Liver (tissue), 9 donors: Measurements from ENCODE around the gene AHNAK2. TPM values are rescaled to one million over a fixed set of nuclear protein-coding genes. Genes with fewer than 3 reads are reported as not detected.

Experiments
- DNase-seq: peaks from one replicate; pipeline ENCODE4 v3.0.0-alpha.2; 2017; ENCODE audit warnings: low spot score
- H3K27ac ChIP-seq, 2 donors: one replicate each; pipeline ENCODE4 v1.7.0; 2013; ENCODE audit warnings: inconsistent platforms in 2 of 2, low read length in 2 of 2, control low read depth in 1 of 2, low read depth in 1 of 2, mild to moderate bottlenecking in 1 of 2
- H3K27me3 ChIP-seq, 4 donors: one replicate each; pipeline versions ENCODE4 v1.6.1 to v1.7.0; 2013; ENCODE audit warnings: low read length in 3 of 4, inconsistent platforms in 1 of 4, mild to moderate bottlenecking in 1 of 4, moderate library complexity in 1 of 4; ENCODE audit not compliant: control insufficient read depth in 4 of 4, insufficient read depth in 4 of 4
- H3K36me3 ChIP-seq, 4 donors: one replicate each; pipeline versions ENCODE4 v1.6.1 to v1.7.0; 2013; ENCODE audit warnings: low read length in 3 of 4, mild to moderate bottlenecking in 3 of 4, low read depth in 1 of 4, moderate library complexity in 1 of 4; ENCODE audit not compliant: control insufficient read depth in 4 of 4, insufficient read depth in 3 of 4
- H3K4me1 ChIP-seq, 4 donors: one replicate each; pipeline versions ENCODE4 v1.6.1 to v1.7.0; 2013; ENCODE audit warnings: low read length in 3 of 4, mild to moderate bottlenecking in 3 of 4, moderate library complexity in 1 of 4; ENCODE audit not compliant: control insufficient read depth in 4 of 4, insufficient read depth in 4 of 4
- H3K4me3 ChIP-seq, 3 donors: one replicate each; pipeline versions ENCODE4 v1.6.1 to v1.7.0; 2013; ENCODE audit warnings: low read length in 3 of 3, control low read depth in 1 of 3, low read depth in 1 of 3, mild to moderate bottlenecking in 1 of 3
- H3K9ac ChIP-seq, 2 donors: one replicate each; pipeline ENCODE4 v1.7.0; 2013; ENCODE audit warnings: low read length in 2 of 2, mild to moderate bottlenecking in 2 of 2, moderate library complexity in 2 of 2, control low read depth in 1 of 2, low read depth in 1 of 2
- H3K9me3 ChIP-seq, 4 donors: one replicate each; pipeline versions ENCODE4 v1.6.1 to v1.7.0; 2013; ENCODE audit warnings: low read length in 3 of 4; ENCODE audit not compliant: control insufficient read depth in 4 of 4
- ATF3 ChIP-seq: IDR thresholded peaks from 2 replicates; pipeline ENCODE4 v1.6.1; 2016; ENCODE audit warnings: antibody characterized with exemption
- CTCF ChIP-seq: fragments of 150-350 bp; IDR thresholded peaks from 2 replicates; pipeline ENCODE4 v1.5.1; 2017; ENCODE audit warnings: improper control_type of control experiment, low read depth, low read length; ENCODE audit not compliant: missing input control
- EGR1 ChIP-seq, 2 donors: IDR thresholded peaks; 2 replicates each; pipeline ENCODE4 v1.6.1; 2016 to 2018; ENCODE audit warnings: antibody characterized with exemption in 2 of 2, low read depth in 2 of 2
- FOXA1 ChIP-seq: IDR thresholded peaks from 2 replicates; pipeline ENCODE4 v1.6.1; 2016; ENCODE audit warnings: antibody characterized with exemption
- FOXA2 ChIP-seq: IDR thresholded peaks from 2 replicates; pipeline ENCODE4 v1.6.1; 2016; ENCODE audit warnings: antibody characterized with exemption
- GABPA ChIP-seq, 2 donors: IDR thresholded peaks in 1 of 2; conservative IDR thresholded peaks in 1 of 2; 2 replicates each; pipeline ENCODE4 v1.6.1; 2016; ENCODE audit warnings: antibody characterized with exemption in 2 of 2, mild to moderate bottlenecking in 1 of 2, moderate library complexity in 1 of 2
- HNF4A ChIP-seq, 2 donors: conservative IDR thresholded peaks; 2 replicates each; pipeline ENCODE4 v1.6.1; 2016; ENCODE audit warnings: antibody characterized with exemption in 2 of 2, mild to moderate bottlenecking in 2 of 2
- HNF4G ChIP-seq: IDR thresholded peaks from 2 replicates; pipeline ENCODE4 v1.6.1; 2016; ENCODE audit warnings: antibody characterized with exemption
- JUND ChIP-seq, 2 donors: IDR thresholded peaks; 2 replicates each; pipeline ENCODE4 v1.6.1; 2016; ENCODE audit warnings: antibody characterized with exemption in 2 of 2
- MAX ChIP-seq: IDR thresholded peaks from 2 replicates; pipeline ENCODE4 v1.6.1; 2016; ENCODE audit warnings: antibody characterized with exemption
- NR2F2 ChIP-seq: IDR thresholded peaks from 2 replicates; pipeline ENCODE4 v1.6.1; 2016; ENCODE audit warnings: antibody characterized with exemption
- RAD21 ChIP-seq, 2 donors: IDR thresholded peaks; 2 replicates each; pipeline ENCODE4 v1.6.1; 2016; ENCODE audit warnings: antibody characterized with exemption in 2 of 2, mild to moderate bottlenecking in 2 of 2
- REST ChIP-seq: IDR thresholded peaks from 2 replicates; pipeline ENCODE4 v1.6.1; 2016; ENCODE audit warnings: antibody characterized with exemption, mild to moderate bottlenecking
- RXRA ChIP-seq, 2 donors: IDR thresholded peaks; 2 replicates each; pipeline ENCODE4 v1.6.1; 2017 to 2018; ENCODE audit warnings: antibody characterized with exemption in 2 of 2, mild to moderate bottlenecking in 1 of 2
- SP1 ChIP-seq: IDR thresholded peaks from 2 replicates; pipeline ENCODE4 v1.6.1; 2018; ENCODE audit warnings: antibody characterized with exemption, mild to moderate bottlenecking
- TAF1 ChIP-seq: conservative IDR thresholded peaks from 2 replicates; pipeline ENCODE4 v1.6.1; 2016; ENCODE audit warnings: antibody characterized with exemption, mild to moderate bottlenecking
- YY1 ChIP-seq: IDR thresholded peaks from 2 replicates; pipeline ENCODE4 v1.6.1; 2016; ENCODE audit warnings: antibody characterized with exemption, mild to moderate bottlenecking
- ZBTB33 ChIP-seq: IDR thresholded peaks from 2 replicates; pipeline ENCODE4 v1.6.1; 2016; ENCODE audit warnings: antibody characterized with exemption
- WGBS: extraction: QIAGEN DNeasy Blood & Tissue Kit; methylation state at CpG from one replicate; pipeline ENCODE4 v1.1.7; 2013; 5-methylcytosine and 5-hydroxymethylcytosine counted together
- polyA plus RNA-seq, 2 donors: library from polyadenylated mRNA; stranded (reverse) in 1 of 2; unstranded in 1 of 2; fragments of 200-250 nt in 1 of 2; fragments of >200 nt in 1 of 2; fragmentation: Nextera tagmentation in 1 of 2; extraction: Ambion mirVana in 1 of 2; gene quantifications; one replicate each; pipeline versions ENCODE4 v1.2.1 to v1.2.3, GENCODE V29; 2013 to 2015
- total RNA-seq, 2 donors: library from RNA; depleted of rRNA; stranded (reverse); fragments of >200 nt; gene quantifications; one replicate each; pipeline ENCODE4 v1.2.3, GENCODE V29; 2014
- donor health status: healthy.
- donor health status: healthy.
- donor health status: healthy.
- donor health status: healthy.
- donor health status: healthy.

AHNAK2 gene
- total and polyA plus RNA-seq, 4 donors, result 0.05 to 2.6 (median 1.2) TPM

GRCh38 chr14:105011312-105011990 is 33.3 kb upstream of the AHNAK2 start:
- no peak overlapping the region for H3K27ac ChIP-seq
- no peaks in the 10 kb centered on the region for H3K4me1 ChIP-seq
- TF ChIP-seq YY1 (no peak), MAX (no peak), HNF4G (no peak)
- peaks cover 0 to 17% (median under 1%) of the 10 kb centered on the region in 4 donors for H3K36me3 ChIP-seq
- 92% methylated on average over 29 of the region's 29 CpGs for WGBS
- no peak overlapping the region for H3K9ac ChIP-seq
- no peak for DNase-seq
- no peaks in the 10 kb centered on the region for H3K9me3 ChIP-seq
- no peaks in the 10 kb centered on the region for H3K27me3 ChIP-seq
- no peak overlapping the region for H3K4me3 ChIP-seq

- peaks cover 0 to 17% (median under 1%) of the 10 kb centered on the region in 4 donors for H3K36me3 ChIP-seq
- DNase-seq, result no peak
- no peaks in the 10 kb centered on the region for H3K27me3 ChIP-seq
- H3K9ac ChIP-seq, result no peak overlapping the region
- no peaks in the 10 kb centered on the region for H3K9me3 ChIP-seq
- TF ChIP-seq HNF4G (no peak), YY1 (no peak), MAX (no peak), HNF4A (conservative IDR thresholded peaks at IDR 0.05) (no peak), JUND (IDR thresholded peaks at IDR 0.05) (no peak), TAF1 (no peak), NR2F2 (no peak), ATF3 (no peak), SP1 (no peak), FOXA1 (no peak), EGR1 (IDR thresholded peaks at IDR 0.05; ENCODE audit: low read depth in 2 of 2) (no peak), FOXA2 (no peak), GABPA (IDR thresholded peaks at IDR 0.05 in 1 of 2, conservative IDR thresholded peaks at IDR 0.05 in 1 of 2) (no peak), CTCF (no peak), REST (no peak), RAD21 (IDR thresholded peaks at IDR 0.05) (no peak), RXRA (IDR thresholded peaks at IDR 0.05) (no peak), ZBTB33 (no peak)
- no peaks in the 10 kb centered on the region for H3K4me1 ChIP-seq
- no peak overlapping the region for H3K4me3 ChIP-seq
- 91% methylated on average over 17 of the region's 17 CpGs for WGBS
- H3K27ac ChIP-seq, result no peak overlapping the region
Measured at GRCh38 chr14:105010891-105011291, 32.7 kb upstream of the AHNAK2 start.
